ENCODE data around the gene MFAP4. TPM values are rescaled to one million over a fixed set of nuclear protein-coding genes. Genes with fewer than 3 reads are reported as not detected.

The MFAP4 gene
- total RNA-seq, 1 donor from 2014 or later, result 37.7 TPM

- Mint-ChIP-seq H3K4me1 (ENCODE audit: low read depth, unreplicated experiment) (peaks cover 27% of the 10 kb centered on the region), H3K36me3 (ENCODE audit: unreplicated experiment) (no peaks in the 10 kb centered on the region), H3K4me3 (ENCODE audit: unreplicated experiment) (no peak overlapping the region), H3K27me3 (ENCODE audit: unreplicated experiment) (peaks cover 9% of the 10 kb centered on the region), H3K27ac (ENCODE audit: unreplicated experiment) (no peak overlapping the region), H3K9me3 (ENCODE audit: unreplicated experiment) (peaks cover 7% of the 10 kb centered on the region)
- no peak for DNase-seq
- no peak for TF ChIP-seq CTCF (IDR thresholded peaks at IDR 0.05; ENCODE audit: partially characterized antibody, unreplicated experiment)
These were observed 26.2 kb downstream of the MFAP4 start for GRCh38 chr17:19360772-19361171.

- DNase-seq, result no peak
- Mint-ChIP-seq H3K4me3 (ENCODE audit: unreplicated experiment) (no peak overlapping the region), H3K4me1 (ENCODE audit: low read depth, unreplicated experiment) (peaks cover 26% of the 10 kb centered on the region), H3K36me3 (ENCODE audit: unreplicated experiment) (no peaks in the 10 kb centered on the region), H3K27me3 (ENCODE audit: unreplicated experiment) (peaks cover 9% of the 10 kb centered on the region), H3K27ac (ENCODE audit: unreplicated experiment) (no peak overlapping the region), H3K9me3 (ENCODE audit: unreplicated experiment) (peaks cover 5% of the 10 kb centered on the region)
- no peak for TF ChIP-seq CTCF (IDR thresholded peaks at IDR 0.05; ENCODE audit: partially characterized antibody, unreplicated experiment)
These were observed 27.1 kb downstream of the MFAP4 start for GRCh38 chr17:19359856-19360255.

- no peak for DNase-seq
- TF ChIP-seq CTCF (IDR thresholded peaks at IDR 0.05; ENCODE audit: partially characterized antibody, unreplicated experiment), result no peak
- Mint-ChIP-seq H3K4me1 (ENCODE audit: low read depth, unreplicated experiment) (peaks cover 23% of the 10 kb centered on the region), H3K36me3 (ENCODE audit: unreplicated experiment) (no peaks in the 10 kb centered on the region), H3K27ac (ENCODE audit: unreplicated experiment) (no peak overlapping the region), H3K9me3 (ENCODE audit: unreplicated experiment) (peaks cover 6% of the 10 kb centered on the region), H3K4me3 (ENCODE audit: unreplicated experiment) (no peak overlapping the region), H3K27me3 (ENCODE audit: unreplicated experiment) (peaks cover 7% of the 10 kb centered on the region)
These were observed 27.8 kb downstream of the MFAP4 start for GRCh38 chr17:19359151-19359550.

GRCh38 chr17:19357761-19358160 is 29.2 kb downstream of the MFAP4 start:
- Mint-ChIP-seq H3K4me3 (ENCODE audit: unreplicated experiment) (no peak overlapping the region), H3K27ac (ENCODE audit: unreplicated experiment) (peak overlapping the region; percentile 45), H3K4me1 (ENCODE audit: low read depth, unreplicated experiment) (peaks cover 20% of the 10 kb centered on the region), H3K9me3 (ENCODE audit: unreplicated experiment) (peaks cover 6% of the 10 kb centered on the region), H3K27me3 (ENCODE audit: unreplicated experiment) (peaks cover 7% of the 10 kb centered on the region), H3K36me3 (ENCODE audit: unreplicated experiment) (no peaks in the 10 kb centered on the region)
- no peak for TF ChIP-seq CTCF (IDR thresholded peaks at IDR 0.05; ENCODE audit: partially characterized antibody, unreplicated experiment)
- no peak for DNase-seq

GRCh38 chr17:19357351-19357750 is 29.6 kb downstream of the MFAP4 start:
- no peaks in the 10 kb centered on the region for H3K36me3 Mint-ChIP-seq (ENCODE audit: unreplicated experiment)
- DNase-seq, result no peak
- H3K27me3 Mint-ChIP-seq (ENCODE audit: unreplicated experiment), result peaks cover 7% of the 10 kb centered on the region
- peaks cover 6% of the 10 kb centered on the region for H3K9me3 Mint-ChIP-seq (ENCODE audit: unreplicated experiment)
- H3K4me1 Mint-ChIP-seq (ENCODE audit: low read depth, unreplicated experiment), result peaks cover 20% of the 10 kb centered on the region
- TF ChIP-seq CTCF (IDR thresholded peaks at IDR 0.05; ENCODE audit: partially characterized antibody, unreplicated experiment), result no peak
- H3K27ac Mint-ChIP-seq (ENCODE audit: unreplicated experiment), result peak overlapping the region; percentile 45
- peak overlapping the region; percentile 1 for H3K4me3 Mint-ChIP-seq (ENCODE audit: unreplicated experiment)

All from glutamatergic neuron (in vitro differentiated cells).